ENCODE results near the gene MRGPRD.
"Not testable (repeated sequence)": the region's sequence is repeated elsewhere in the genome, so short reads cannot be mapped to it uniquely, and the experiment has no call there.

Gene MRGPRD

GRCh38 chr11:69005631-69006368 is 25.0 kb upstream of the MRGPRD start:
- no peak for DNase-seq

DNA sequence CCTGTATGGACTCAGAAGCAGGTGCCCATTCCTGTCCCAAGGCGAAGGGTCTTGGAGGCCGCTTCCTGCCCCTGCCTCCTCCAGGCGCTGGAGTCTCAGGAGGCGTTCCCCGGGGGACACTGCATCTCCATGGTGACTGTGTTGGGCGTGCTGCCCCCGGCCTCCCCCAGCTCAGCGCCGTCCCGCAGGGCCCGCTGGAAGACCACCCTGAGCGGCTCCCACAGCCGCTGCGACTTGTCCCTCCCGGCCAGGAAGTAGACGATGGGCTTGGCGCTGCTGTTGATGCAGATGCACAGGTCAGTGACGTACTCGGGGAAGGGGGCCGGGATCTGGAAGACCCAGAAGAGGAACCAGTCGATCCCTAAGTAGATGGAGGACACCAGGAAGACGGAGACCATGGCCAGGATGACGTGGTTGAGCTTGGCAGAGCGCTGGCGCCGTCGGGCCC is 24.4 kb upstream of the MRGPRD start:
- DNase-seq: no peak

- DNase-seq: no peak
Observed at GRCh38 chr11:69004411-69005182, 23.8 kb upstream of the MRGPRD start.

DNA sequence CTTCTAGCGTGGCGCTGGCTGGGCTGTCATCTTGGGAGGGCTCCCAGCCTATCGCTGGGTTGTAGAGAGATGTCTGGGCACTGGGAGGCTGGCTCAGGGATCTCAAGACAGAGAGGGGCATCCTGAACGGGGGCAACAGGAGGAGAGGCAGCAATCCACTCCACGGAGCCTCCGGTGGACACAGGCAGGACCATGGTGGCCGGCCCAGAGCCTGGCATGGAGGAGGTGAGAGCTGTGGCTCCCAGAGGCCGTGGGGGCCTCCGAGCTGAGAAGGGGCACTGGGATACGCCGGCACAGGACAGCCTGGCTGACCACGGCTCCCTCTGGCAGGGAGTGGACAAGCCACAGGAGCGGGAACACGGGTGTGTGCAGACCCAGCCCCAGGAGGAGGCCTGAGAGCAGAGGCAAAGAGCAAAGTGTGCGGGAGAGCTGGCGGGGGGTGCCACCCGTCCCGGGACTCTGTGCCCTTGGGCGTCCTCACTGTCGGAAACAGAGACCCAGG is 23.1 kb upstream of the MRGPRD start:
- no peak for DNase-seq

DNA sequence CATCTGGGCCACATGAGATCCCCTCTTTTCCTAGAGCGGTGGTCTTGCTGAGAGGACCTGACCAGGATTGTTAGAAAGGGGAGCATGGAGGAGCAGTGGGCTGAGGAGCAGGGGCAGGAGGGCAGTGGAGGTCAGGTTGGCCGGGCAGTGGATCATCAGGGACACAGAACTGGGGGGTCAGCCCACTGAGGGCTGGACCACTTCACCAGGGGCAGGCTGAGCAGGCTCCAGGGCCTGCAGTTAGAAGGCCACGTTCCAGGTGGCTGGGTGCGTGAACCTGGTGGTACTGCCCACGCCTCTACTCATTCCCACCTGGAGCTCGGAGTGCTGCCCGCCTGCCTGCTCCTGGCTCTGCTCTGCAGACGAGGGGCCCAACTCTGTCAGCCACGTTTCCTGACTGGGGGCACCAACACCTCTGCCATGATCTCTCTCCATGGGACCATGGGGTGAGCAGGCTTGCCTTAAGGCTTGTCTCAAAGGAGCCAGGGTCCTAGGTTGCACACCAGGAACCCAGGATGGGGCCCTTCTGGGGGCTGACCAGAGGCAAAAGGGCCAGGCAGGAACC is 22.6 kb upstream of the MRGPRD start:
- DNase-seq: no peak

- no peak for DNase-seq
Observed at GRCh38 chr11:69002570-69003231, 21.9 kb upstream of the MRGPRD start.

DNA sequence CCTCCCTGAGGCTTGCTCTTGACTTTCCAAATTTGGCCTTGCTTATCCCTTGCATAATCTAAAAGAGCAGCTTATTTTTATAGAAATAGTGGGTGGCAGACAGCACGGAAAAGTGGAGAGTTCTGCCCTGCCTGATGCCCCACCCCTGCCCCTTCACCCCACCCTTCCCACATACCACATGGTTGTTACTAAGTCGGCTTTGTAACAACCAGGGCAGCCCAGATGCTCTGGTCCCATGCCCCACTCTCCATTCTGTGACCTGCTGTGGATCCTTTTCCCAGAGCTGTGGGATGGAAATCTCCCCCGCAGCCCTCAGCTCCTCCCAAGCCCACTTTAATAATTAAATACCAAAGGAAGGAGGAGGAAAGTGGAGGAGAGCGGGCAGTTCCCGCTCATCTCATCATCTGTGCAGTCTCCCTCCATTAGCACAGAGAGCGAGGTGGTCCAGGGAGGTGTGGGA is 21.4 kb upstream of the MRGPRD start:
- DNase-seq: no peak

- DNase-seq: no peak
Observed at GRCh38 chr11:69001243-69002081, 20.7 kb upstream of the MRGPRD start.

DNA sequence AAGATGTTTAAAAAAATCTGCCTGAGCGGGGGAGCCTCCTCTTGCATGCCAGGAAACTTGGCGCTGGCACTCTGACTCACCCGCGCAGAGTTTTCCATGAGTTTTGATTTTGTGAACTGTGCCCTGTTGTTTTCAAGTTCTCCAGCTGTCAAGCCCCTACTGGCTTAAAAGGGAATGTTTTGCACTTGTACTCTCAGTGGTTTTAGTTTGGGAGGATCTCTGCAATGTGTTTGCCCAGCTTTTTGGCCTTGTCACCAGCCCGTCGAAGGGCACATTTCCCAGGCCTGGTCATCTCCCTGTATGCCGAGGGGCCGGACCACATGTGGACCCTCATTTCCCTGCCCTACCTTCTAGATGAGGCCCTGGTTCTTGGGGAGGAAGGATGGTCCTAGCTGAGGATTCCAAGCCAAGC is 20.1 kb upstream of the MRGPRD start:
- no peak for DNase-seq

DNA sequence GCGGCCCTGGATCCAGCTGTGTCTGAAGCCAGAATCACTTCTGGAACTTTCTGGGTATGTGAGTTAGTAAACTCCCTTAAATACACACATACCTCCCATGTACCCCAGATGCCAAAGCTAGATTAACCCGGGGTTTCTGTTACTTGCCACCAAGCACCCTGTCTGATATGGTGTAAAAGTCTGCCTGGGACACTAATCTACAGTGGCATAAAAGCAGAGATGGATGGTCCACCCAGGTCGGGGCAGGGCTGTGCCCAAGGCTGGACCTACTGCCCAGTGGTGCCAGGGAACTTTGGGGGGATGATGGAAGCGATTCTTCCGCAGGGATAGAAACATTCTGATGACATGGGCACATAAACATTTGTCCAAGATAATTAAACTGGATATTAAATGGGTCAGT is 19.6 kb upstream of the MRGPRD start:
- no peak for DNase-seq

DNA sequence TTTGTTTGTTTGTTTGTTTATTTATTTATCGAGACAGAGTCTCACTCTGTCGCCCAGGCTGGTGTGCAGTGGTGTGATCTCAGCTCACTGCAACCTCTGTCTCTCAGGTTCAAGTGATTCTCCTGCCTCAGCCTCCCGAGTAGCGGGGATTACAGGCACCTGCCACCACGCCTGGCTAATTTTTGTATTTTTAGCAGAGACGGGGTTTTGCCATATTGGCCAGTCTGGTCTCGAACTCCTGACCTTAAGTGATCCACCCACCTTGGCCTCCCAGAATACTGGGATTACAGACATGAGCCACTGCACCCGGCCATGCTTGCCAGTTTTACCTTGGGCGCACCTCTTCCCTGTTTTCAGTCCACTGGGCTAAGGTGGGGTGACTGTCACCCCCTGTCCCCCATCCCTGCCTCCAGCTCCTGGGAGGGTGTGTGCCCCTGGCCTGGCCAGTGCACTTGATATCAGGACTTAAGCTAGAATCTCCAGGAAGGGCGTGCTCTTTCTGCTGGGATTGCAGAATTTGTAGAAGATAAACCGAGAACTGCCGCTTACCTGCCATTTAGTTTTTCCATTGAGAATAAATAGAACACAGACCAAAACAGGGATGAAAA is 19.1 kb upstream of the MRGPRD start:
- DNase-seq: not testable (repeated sequence)

DNA sequence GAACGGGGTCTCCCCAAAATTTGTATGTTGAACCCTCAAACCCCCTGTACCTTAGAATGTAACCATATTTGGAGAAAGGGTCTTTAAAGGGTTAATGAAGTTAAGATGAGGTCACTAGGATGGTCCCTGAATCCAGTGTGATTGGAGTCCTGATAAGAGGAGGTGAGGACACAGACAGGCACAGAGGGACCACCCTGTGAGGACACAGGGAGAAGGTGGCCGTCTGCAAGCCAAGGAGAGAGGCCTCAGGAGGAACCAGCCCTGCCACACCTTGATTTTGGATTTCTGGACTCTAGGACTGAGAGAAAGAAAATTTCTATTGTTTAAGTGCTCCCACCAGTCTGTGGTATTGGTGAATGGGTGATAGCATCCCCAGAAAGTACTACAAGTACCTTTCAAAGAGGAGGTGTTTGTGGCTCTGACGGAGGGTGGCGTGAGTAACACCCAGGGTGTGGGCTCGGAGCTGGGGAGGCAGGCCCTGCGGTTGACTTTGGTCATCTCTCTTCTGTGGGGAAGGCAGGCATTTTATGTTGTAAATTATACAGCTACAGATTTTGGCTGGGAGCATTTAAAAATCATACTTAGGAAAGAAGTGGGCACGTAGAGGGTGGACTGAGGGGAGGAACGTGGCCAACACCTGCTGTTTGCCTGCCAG is 18.4 kb upstream of the MRGPRD start:
- DNase-seq: no peak

DNA sequence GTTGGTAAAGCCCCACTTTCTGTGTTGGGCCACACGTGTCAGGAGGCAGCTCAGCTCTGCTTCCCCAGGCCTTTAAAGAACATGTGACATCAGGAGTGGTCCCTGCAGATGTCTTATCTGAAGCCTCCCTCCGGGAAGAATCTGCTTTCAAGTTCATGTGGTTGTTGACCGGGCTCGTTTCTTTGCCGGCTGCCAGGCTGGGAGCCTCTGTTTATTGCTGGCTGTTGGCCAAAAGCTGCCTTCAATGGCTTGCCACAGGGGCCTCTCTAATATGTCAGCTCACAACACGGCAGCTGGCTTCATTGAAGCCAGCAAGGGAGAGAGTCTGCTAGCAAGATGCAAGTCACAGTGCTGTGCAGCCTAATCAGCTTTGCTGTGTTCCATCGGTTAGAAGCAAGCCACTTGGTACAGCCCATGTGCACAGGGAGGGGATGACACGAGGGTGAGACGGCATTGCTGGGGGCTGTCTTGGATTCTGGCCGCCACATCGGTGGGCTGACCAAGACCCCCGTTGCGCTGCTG is 17.7 kb upstream of the MRGPRD start:
- peak; percentile 59 for DNase-seq

- no peak for DNase-seq
Observed at GRCh38 chr11:68997995-68998348, 17.2 kb upstream of the MRGPRD start.

- no peak for DNase-seq
Observed at GRCh38 chr11:68997124-68997994, 16.6 kb upstream of the MRGPRD start.

GRCh38 chr11:68996376-68997123 is 15.8 kb upstream of the MRGPRD start:
- DNase-seq: no peak

- DNase-seq: no peak
Observed at GRCh38 chr11:68994894-68995285, 14.1 kb upstream of the MRGPRD start.

DNA sequence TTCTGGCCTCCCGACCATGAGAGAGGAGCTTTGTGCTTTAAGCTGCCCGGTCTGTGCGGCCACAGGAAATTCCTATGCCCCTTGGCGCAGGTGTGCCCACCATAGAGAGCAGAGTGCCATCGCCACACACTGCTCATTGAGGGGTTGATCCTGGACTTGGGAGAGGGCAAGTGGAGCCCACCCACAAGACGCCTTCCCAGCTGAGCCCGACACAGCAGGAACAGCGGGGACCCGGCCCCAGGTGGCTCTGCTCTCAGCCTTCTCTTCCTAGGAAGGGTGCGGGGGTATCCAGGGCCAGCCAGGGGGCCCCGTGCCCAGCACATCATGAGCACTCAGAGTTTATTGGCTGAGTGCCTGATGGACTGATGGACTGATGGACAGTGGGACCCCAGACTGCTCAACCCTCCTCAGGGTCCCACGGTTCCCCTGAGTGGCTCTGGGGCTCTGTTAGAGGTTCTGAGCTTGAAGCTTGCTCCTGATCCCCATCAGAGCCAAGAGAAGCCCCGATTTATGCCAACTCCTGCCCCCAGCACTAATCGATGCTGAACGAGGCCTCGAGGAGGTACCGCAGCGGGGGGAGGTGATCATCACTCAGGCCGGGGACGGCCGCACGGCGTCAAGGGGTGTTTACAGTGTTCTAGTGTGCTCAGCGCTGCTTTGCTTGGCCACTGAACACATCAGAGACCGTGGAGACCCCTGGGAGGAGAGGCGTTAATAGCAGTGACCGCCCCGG is 13.5 kb upstream of the MRGPRD start:
- no peak for DNase-seq

DNA sequence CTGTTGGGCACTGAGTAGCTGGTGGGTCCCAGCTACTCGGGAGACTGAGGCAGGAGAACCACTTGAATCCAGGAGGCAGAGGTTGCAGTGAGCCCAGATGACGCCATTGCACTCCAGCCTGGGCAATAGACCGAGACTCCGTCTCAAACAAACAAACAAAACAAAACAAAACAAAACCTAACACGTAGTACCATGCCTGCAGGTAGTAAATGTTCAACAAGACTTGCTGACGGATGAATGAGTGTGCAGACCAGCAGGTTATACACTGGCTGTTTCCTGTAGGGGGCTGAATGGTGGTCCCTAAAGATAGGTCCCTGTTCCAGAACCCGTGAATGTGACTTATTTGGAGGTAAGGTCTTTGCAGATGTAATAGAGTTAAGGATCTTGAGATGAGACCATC is 12.8 kb upstream of the MRGPRD start:
- no peak for DNase-seq

Data from NCI-H2107 (cell line).